HepG2 (cell line): ENCODE results near the gene ALCAM. TPM values are rescaled to one million over a fixed set of nuclear protein-coding genes. Genes with fewer than 3 reads are reported as not detected.
A peak's percentile ranks its signal among the peaks of the same experiment; 100 is the strongest.

ENCODE experiments used
- ARID4A ChIP-seq: sonication (generic); formaldehyde crosslinking; IDR thresholded peaks from 2 replicates; pipeline ENCODE4 v1.5.0; 2020; ENCODE audit warnings: mild to moderate bottlenecking, missing genetic modification reagents, borderline replicate concordance
- BRD4 ChIP-seq: sonication (generic); formaldehyde crosslinking; IDR thresholded peaks from 2 replicates; pipeline ENCODE4 v1.4.0; 2020; ENCODE audit warnings: missing genetic modification reagents
- ELF4 ChIP-seq: sonication (generic); formaldehyde crosslinking; IDR thresholded peaks from 2 replicates; pipeline ENCODE4 v1.5.0; 2020; ENCODE audit warnings: missing genetic modification reagents, mild to moderate bottlenecking, moderate library complexity, borderline replicate concordance
- HNRNPUL1 ChIP-seq: fragments of 200-400 bp; formaldehyde crosslinking; IDR thresholded peaks from 2 replicates; pipeline ENCODE4 v1.6.1; 2017; ENCODE audit warnings: low read depth, mild to moderate bottlenecking, low read length, moderate library complexity
- KMT2A ChIP-seq: sonication (generic); formaldehyde crosslinking; IDR thresholded peaks from 2 replicates; pipeline ENCODE4 v1.4.0; 2020; ENCODE audit warnings: missing genetic modification reagents
- MED1 ChIP-seq: sonication (generic); formaldehyde crosslinking; IDR thresholded peaks from 2 replicates; pipeline ENCODE4 v1.4.0; 2020; ENCODE audit warnings: missing genetic modification reagents
- NONO ChIP-seq, 2 experiments: fragments of 450-650 bp in 1 of 2; sonication (generic) in 1 of 2; formaldehyde crosslinking in 1 of 2; IDR thresholded peaks in 1 of 2; conservative IDR thresholded peaks in 1 of 2; 2 replicates each; pipeline versions ENCODE4 v1.6.1 to v1.8.0; 2017 to 2022; ENCODE audit warnings: mild to moderate bottlenecking in 1 of 2, missing genetic modification reagents in 1 of 2, moderate library complexity in 1 of 2
- RFXANK ChIP-seq: IDR thresholded peaks from 2 replicates; pipeline ENCODE4 v1.6.1; 2016
- ZNF253 ChIP-seq: sonication (generic); formaldehyde crosslinking; IDR thresholded peaks from 2 replicates; pipeline ENCODE4 v1.8.0; 2022; ENCODE audit warnings: mild to moderate bottlenecking, missing genetic modification reagents, borderline replicate concordance
- ZNF256 ChIP-seq: sonication (generic); formaldehyde crosslinking; conservative IDR thresholded peaks from 2 replicates; pipeline ENCODE4 v1.4.0; 2020; ENCODE audit warnings: missing genetic modification reagents
- ZNF570 ChIP-seq: sonication (generic); formaldehyde crosslinking; IDR thresholded peaks from 2 replicates; pipeline ENCODE4 v1.4.0; 2020; ENCODE audit warnings: mild to moderate bottlenecking, missing genetic modification reagents, borderline replicate concordance
- ZNF713 ChIP-seq: sonication (generic); formaldehyde crosslinking; IDR thresholded peaks from 2 replicates; pipeline ENCODE4 v1.4.0; 2020; ENCODE audit warnings: mild to moderate bottlenecking, missing genetic modification reagents
- polyA plus RNA-seq, 8 experiments: library from polyadenylated mRNA; depleted of rRNA in 3 of 8; stranded (reverse) in 7 of 8; unstranded in 1 of 8; fragments of >200 nt; fragmentation: Illumina TruSeq in 4 of 8; extraction: Trizol in 4 of 8; gene quantifications; 2 replicates each; pipeline versions ENCODE4 v1.2.1 to v1.2.3, GENCODE V29; 2011 to 2016; ENCODE audit warnings: low read depth in 4 of 8, missing spikeins in 1 of 8, mixed read lengths in 1 of 8; ENCODE audit not compliant: insufficient read depth in 1 of 8
- total RNA-seq, 5 experiments: library from RNA; depleted of rRNA; stranded (reverse); fragments of >200 nt; fragmentation: Illumina TruSeq; extraction: Trizol; gene quantifications; 2 replicates each; pipeline ENCODE4 v1.2.3, GENCODE V29; 2016; ENCODE audit warnings: low read depth in 1 of 5
- TF ChIP-seq, protein P1 (sequence below): sonication (generic); formaldehyde crosslinking; IDR thresholded peaks from 2 replicates; pipeline ENCODE4 v1.8.0; 2022; ENCODE audit warnings: mild to moderate bottlenecking, missing genetic modification reagents, borderline replicate concordance
- TF ChIP-seq, protein P2 (sequence below), 2 experiments: sonication (generic) in 1 of 2; formaldehyde crosslinking in 1 of 2; IDR thresholded peaks; 2 replicates each; pipeline versions ENCODE4 v1.4.0 to v1.6.1; 2016 to 2020; ENCODE audit warnings: borderline replicate concordance in 1 of 2, low read depth in 1 of 2, mild to moderate bottlenecking in 1 of 2, missing genetic modification reagents in 1 of 2
- TF ChIP-seq, protein P3 (sequence below): sonication (generic); formaldehyde crosslinking; conservative IDR thresholded peaks from 2 replicates; pipeline ENCODE4 v1.8.0; 2022; ENCODE audit warnings: missing genetic modification reagents
- TF ChIP-seq, protein P4 (sequence below): sonication (generic); formaldehyde crosslinking; IDR thresholded peaks from 2 replicates; pipeline ENCODE4 v1.8.0; 2023; ENCODE audit warnings: mild to moderate bottlenecking, missing genetic modification reagents

Gene ALCAM
- total and polyA plus RNA-seq, 2 of the 13 experiments (the other 11 are each of a cell fraction or from before 2014, with no cell fraction given), result 26.0 to 33.1 TPM

DNA sequence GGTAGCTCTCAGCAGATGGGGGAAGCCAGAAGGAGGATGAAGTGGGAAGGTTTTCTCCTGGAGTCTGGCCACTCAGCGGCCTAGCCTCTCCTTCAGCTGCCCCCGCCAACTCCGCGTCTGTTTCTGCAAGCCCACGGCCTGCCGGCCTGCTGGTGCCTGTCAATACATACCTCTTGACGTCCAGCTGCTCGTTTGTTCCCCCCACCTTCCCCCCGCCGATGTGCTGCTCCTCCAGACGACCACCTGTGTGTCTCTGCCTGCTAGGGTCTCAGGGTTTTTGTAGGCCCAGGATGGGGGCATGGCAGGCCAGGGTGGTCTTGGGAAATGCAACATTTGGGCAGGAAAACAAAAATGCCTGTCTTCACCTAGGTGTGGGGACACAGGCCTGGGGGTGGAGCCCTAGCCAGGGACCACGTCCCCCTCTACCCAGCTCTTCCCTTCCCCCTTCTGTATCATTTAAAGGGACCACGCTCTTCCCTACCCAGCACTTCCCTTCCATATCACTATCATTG, 137.8 kb downstream of the ALCAM start (continued):
- TF ChIP-seq, protein P1, sequence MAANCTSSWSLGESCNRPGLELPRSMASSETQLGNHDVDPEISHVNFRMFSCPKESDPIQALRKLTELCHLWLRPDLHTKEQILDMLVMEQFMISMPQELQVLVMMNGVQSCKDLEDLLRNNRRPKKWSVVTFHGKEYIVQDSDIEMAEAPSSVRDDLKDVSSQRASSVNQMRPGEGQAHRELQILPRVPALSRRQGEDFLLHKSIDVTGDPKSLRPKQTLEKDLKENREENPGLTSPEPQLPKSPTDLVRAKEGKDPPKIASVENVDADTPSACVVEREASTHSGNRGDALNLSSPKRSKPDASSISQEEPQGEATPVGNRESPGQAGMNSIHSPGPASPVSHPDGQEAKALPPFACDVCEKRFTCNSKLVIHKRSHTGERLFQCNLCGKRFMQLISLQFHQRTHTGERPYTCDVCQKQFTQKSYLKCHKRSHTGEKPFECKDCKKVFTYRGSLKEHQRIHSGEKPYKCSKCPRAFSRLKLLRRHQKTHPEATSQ (CRISPR knock-in tag), result no peak
- TF ChIP-seq HNRNPUL1 (no peak), NONO (IDR thresholded peaks at IDR 0.05) (no peak), NONO (CRISPR knock-in tag; conservative IDR thresholded peaks at IDR 0.05) (peak; percentile 64; the same call in 1 of the 2 replicates), RFXANK (CRISPR knock-in tag) (no peak), ZNF253 (CRISPR knock-in tag) (no peak), ZNF256 (no peak), ELF4 (CRISPR knock-in tag) (no peak), ZNF570 (CRISPR knock-in tag) (no peak), KMT2A (CRISPR knock-in tag) (no peak; the same call in 1 of the 2 replicates), ARID4A (CRISPR knock-in tag) (peak; percentile 51; the same call in 1 of the 2 replicates), ZNF713 (CRISPR knock-in tag) (no peak), MED1 (CRISPR knock-in tag) (no peak), BRD4 (CRISPR knock-in tag) (no peak)
- TF ChIP-seq, protein P2, sequence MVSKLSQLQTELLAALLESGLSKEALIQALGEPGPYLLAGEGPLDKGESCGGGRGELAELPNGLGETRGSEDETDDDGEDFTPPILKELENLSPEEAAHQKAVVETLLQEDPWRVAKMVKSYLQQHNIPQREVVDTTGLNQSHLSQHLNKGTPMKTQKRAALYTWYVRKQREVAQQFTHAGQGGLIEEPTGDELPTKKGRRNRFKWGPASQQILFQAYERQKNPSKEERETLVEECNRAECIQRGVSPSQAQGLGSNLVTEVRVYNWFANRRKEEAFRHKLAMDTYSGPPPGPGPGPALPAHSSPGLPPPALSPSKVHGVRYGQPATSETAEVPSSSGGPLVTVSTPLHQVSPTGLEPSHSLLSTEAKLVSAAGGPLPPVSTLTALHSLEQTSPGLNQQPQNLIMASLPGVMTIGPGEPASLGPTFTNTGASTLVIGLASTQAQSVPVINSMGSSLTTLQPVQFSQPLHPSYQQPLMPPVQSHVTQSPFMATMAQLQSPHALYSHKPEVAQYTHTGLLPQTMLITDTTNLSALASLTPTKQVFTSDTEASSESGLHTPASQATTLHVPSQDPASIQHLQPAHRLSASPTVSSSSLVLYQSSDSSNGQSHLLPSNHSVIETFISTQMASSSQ (IDR thresholded peaks at IDR 0.05; ENCODE audit: low read depth), result no peak
- TF ChIP-seq, protein P2 (CRISPR knock-in tag; IDR thresholded peaks at IDR 0.05; ENCODE audit: borderline replicate concordance), result no peak
- TF ChIP-seq, protein P3, sequence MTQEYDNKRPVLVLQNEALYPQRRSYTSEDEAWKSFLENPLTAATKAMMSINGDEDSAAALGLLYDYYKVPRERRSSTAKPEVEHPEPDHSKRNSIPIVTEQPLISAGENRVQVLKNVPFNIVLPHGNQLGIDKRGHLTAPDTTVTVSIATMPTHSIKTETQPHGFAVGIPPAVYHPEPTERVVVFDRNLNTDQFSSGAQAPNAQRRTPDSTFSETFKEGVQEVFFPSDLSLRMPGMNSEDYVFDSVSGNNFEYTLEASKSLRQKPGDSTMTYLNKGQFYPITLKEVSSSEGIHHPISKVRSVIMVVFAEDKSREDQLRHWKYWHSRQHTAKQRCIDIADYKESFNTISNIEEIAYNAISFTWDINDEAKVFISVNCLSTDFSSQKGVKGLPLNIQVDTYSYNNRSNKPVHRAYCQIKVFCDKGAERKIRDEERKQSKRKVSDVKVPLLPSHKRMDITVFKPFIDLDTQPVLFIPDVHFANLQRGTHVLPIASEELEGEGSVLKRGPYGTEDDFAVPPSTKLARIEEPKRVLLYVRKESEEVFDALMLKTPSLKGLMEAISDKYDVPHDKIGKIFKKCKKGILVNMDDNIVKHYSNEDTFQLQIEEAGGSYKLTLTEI, result no peak
- TF ChIP-seq, protein P4, sequence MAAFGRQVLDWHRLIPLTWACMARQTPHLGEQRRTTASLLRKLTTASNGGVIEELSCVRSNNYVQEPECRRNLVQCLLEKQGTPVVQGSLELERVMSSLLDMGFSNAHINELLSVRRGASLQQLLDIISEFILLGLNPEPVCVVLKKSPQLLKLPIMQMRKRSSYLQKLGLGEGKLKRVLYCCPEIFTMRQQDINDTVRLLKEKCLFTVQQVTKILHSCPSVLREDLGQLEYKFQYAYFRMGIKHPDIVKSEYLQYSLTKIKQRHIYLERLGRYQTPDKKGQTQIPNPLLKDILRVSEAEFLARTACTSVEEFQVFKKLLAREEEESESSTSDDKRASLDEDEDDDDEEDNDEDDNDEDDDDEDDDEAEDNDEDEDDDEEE (CRISPR knock-in tag), result no peak
